Testis (tissue), 2 donors: ENCODE measurements around the gene UBAC2.

ENCODE experiments used
- CTCF ChIP-seq, 3 experiments: fragments of 450-650 bp in 2 of 3; fragments of 200-600 bp in 1 of 3; sonication (generic) in 1 of 3; IDR thresholded peaks; one replicate each; pipeline ENCODE4 v1.5.1; 2016 to 2019; ENCODE audit warnings: antibody characterized with exemption in 3 of 3, mild to moderate bottlenecking in 2 of 3, moderate library complexity in 1 of 3
- POLR2A ChIP-seq: fragments of 450-650 bp; IDR thresholded peaks from one replicate; pipeline ENCODE4 v1.6.1; 2017; ENCODE audit warnings: antibody characterized with exemption, mild to moderate bottlenecking, moderate library complexity

- no peak for TF ChIP-seq POLR2A
- no peak for TF ChIP-seq CTCF (IDR thresholded peaks at IDR 0.05)
These were observed 122.8 kb downstream of the UBAC2 start for GRCh38 chr13:99323488-99323887.
